H9 (cell line): ENCODE data around the gene IDI2. TPM values are rescaled to one million over a fixed set of nuclear protein-coding genes. Genes with fewer than 3 reads are reported as not detected.

Source experiments
- DNase-seq: peaks from one replicate; pipeline ENCODE4 v3.0.0-alpha.2; 2017
- H2AFZ ChIP-seq: one replicate; pipeline ENCODE4 v1.6.1; 2013; ENCODE audit warnings: mild to moderate bottlenecking, low read length, control low read depth, moderate library complexity
- H2AK5ac ChIP-seq: 2 replicates; pipeline ENCODE4 v1.6.1; 2013; ENCODE audit warnings: low read length, control low read depth, mixed read lengths; ENCODE audit not compliant: insufficient read length
- H2BK120ac ChIP-seq: one replicate; pipeline ENCODE4 v1.6.1; 2013; ENCODE audit warnings: low read depth, mild to moderate bottlenecking, low read length, control low read depth, inconsistent platforms; ENCODE audit not compliant: poor library complexity, severe bottlenecking
- H2BK12ac ChIP-seq: 2 replicates; pipeline ENCODE4 v1.6.1; 2013; ENCODE audit warnings: low read length, control low read depth, mixed read lengths, low read depth; ENCODE audit not compliant: insufficient read length
- H2BK15ac ChIP-seq: 2 replicates; pipeline ENCODE4 v1.6.1; 2013; ENCODE audit warnings: low read depth, low read length, control low read depth
- H2BK20ac ChIP-seq: one replicate; pipeline ENCODE4 v1.6.1; 2013; ENCODE audit warnings: low read depth, mild to moderate bottlenecking, low read length, control low read depth, inconsistent platforms; ENCODE audit not compliant: poor library complexity, severe bottlenecking
- H2BK5ac ChIP-seq: 2 replicates; pipeline ENCODE4 v1.6.1; 2013; ENCODE audit warnings: low read length, control low read depth, mixed read lengths; ENCODE audit not compliant: insufficient read length
- H3K14ac ChIP-seq: 2 replicates; pipeline ENCODE4 v1.6.1; 2013; ENCODE audit warnings: low read length, control low read depth; ENCODE audit not compliant: insufficient read depth
- H3K18ac ChIP-seq: 2 replicates; pipeline ENCODE4 v1.6.1; 2013; ENCODE audit warnings: low read depth, mild to moderate bottlenecking, mixed read lengths, low read length, control low read depth; ENCODE audit not compliant: insufficient read length
- H3K23ac ChIP-seq: 2 replicates; pipeline ENCODE4 v1.6.1; 2013; ENCODE audit warnings: low read length, control low read depth, mixed read lengths, low read depth; ENCODE audit not compliant: insufficient read length
- H3K23me2 ChIP-seq: 2 replicates; pipeline ENCODE4 v1.6.1; 2013; ENCODE audit warnings: low read depth, mild to moderate bottlenecking, mixed read lengths, low read length, control low read depth; ENCODE audit not compliant: insufficient read length, poor library complexity, severe bottlenecking
- H3K27ac ChIP-seq: 2 replicates; pipeline ENCODE4 v1.5.1; 2013; ENCODE audit warnings: low read length, control low read depth, mixed read lengths, low read depth; ENCODE audit not compliant: insufficient read length
- H3K27me3 ChIP-seq: 2 replicates; pipeline ENCODE4 v1.6.1; 2013; ENCODE audit warnings: low read length, control low read depth, inconsistent platforms; ENCODE audit not compliant: insufficient read depth
- H3K4ac ChIP-seq: 2 replicates; pipeline ENCODE4 v1.6.1; 2013; ENCODE audit warnings: low read depth, mild to moderate bottlenecking, control low read depth, inconsistent platforms, low read length, moderate library complexity
- H3K4me1 ChIP-seq: 2 replicates; pipeline ENCODE4 v1.6.1; 2013; ENCODE audit warnings: low read length, control low read depth, inconsistent platforms; ENCODE audit not compliant: insufficient read depth
- H3K4me2 ChIP-seq: 2 replicates; pipeline ENCODE4 v1.6.1; 2013; ENCODE audit warnings: low read length, control low read depth, mixed read lengths; ENCODE audit not compliant: insufficient read length, insufficient read depth
- H3K56ac ChIP-seq: 2 replicates; pipeline ENCODE4 v1.6.1; 2013; ENCODE audit warnings: low read depth, mild to moderate bottlenecking, mixed read lengths, low read length, control low read depth; ENCODE audit not compliant: insufficient read length
- H3K79me1 ChIP-seq: 2 replicates; pipeline ENCODE4 v1.6.1; 2013; ENCODE audit warnings: low read depth, mild to moderate bottlenecking, moderate library complexity, low read length, control low read depth, inconsistent platforms; ENCODE audit not compliant: insufficient read depth, poor library complexity, severe bottlenecking
- H3K79me2 ChIP-seq: 2 replicates; pipeline ENCODE4 v1.6.1; 2013; ENCODE audit warnings: low read length, control low read depth, inconsistent platforms; ENCODE audit not compliant: insufficient read depth
- H3K9ac ChIP-seq: 2 replicates; pipeline ENCODE4 v1.6.1; 2013; ENCODE audit warnings: low read length, control low read depth, mixed read lengths; ENCODE audit not compliant: insufficient read length; ENCODE audit errors: extremely low read depth
- H3K9me3 ChIP-seq: one replicate; pipeline ENCODE4 v1.6.1; 2013; ENCODE audit warnings: low read depth, low read length, inconsistent platforms; ENCODE audit not compliant: control insufficient read depth
- H3T11ph ChIP-seq: one replicate; pipeline ENCODE4 v1.6.1; 2013; ENCODE audit warnings: mild to moderate bottlenecking, low read length, control low read depth, inconsistent platforms
- H4K20me1 ChIP-seq: one replicate; pipeline ENCODE4 v1.6.1; 2013; ENCODE audit not compliant: control insufficient read depth, insufficient read length, insufficient read depth
- H4K5ac ChIP-seq: 2 replicates; pipeline ENCODE4 v1.6.1; 2013; ENCODE audit warnings: low read depth, mild to moderate bottlenecking, mixed read lengths, low read length, control low read depth; ENCODE audit not compliant: insufficient read length
- H4K8ac ChIP-seq: replicated peaks from 2 replicates; pipeline ENCODE4 v1.6.1; 2013; ENCODE audit warnings: low read length, control low read depth, mixed read lengths, low read depth; ENCODE audit not compliant: insufficient read length
- H4K91ac ChIP-seq: 2 replicates; pipeline ENCODE4 v1.6.1; 2013; ENCODE audit warnings: low read depth, mild to moderate bottlenecking, moderate library complexity, mixed read lengths, low read length, control low read depth; ENCODE audit not compliant: insufficient read length
- H3K27ac Mint-ChIP-seq, 3 experiments: 2 replicates in 2 of 3; 3 replicates in 1 of 3; pipeline ENCODE4 v1.8.0; 2020 to 2021; ENCODE audit warnings: mixed read lengths in 3 of 3, mild to moderate bottlenecking in 1 of 3, moderate library complexity in 1 of 3
- H3K27me3 Mint-ChIP-seq: 2 replicates; pipeline ENCODE4 v1.8.0; 2021; ENCODE audit warnings: low read depth, mild to moderate bottlenecking, moderate library complexity, mixed read lengths
- H3K36me3 Mint-ChIP-seq, 3 experiments: 2 replicates in 2 of 3; 3 replicates in 1 of 3; pipeline ENCODE4 v1.8.0; 2020 to 2021; ENCODE audit warnings: low read depth in 3 of 3, mixed read lengths in 3 of 3; ENCODE audit not compliant: insufficient read depth in 1 of 3
- H3K4me1 Mint-ChIP-seq, 2 experiments: 2 replicates each; pipeline ENCODE4 v1.8.0; 2020; ENCODE audit warnings: mixed read lengths in 2 of 2
- H3K4me3 Mint-ChIP-seq, 2 experiments: 2 replicates in 1 of 2; 3 replicates in 1 of 2; pipeline ENCODE4 v1.8.0; 2020 to 2021; ENCODE audit warnings: mild to moderate bottlenecking in 2 of 2, mixed read lengths in 2 of 2, moderate library complexity in 1 of 2
- H3K9me3 Mint-ChIP-seq, 2 experiments: 2 replicates in 1 of 2; 3 replicates in 1 of 2; pipeline ENCODE4 v1.8.0; 2020; ENCODE audit warnings: mild to moderate bottlenecking in 2 of 2, mixed read lengths in 2 of 2, moderate library complexity in 1 of 2
- whole genome bisulfite sequencing: extraction: QIAGEN DNeasy Blood & Tissue Kit; methylation state at CpG from one replicate; pipeline ENCODE4 v1.1.7; 2013; ENCODE audit warnings: missing lambda C conversion rate, low lambda C conversion rate, mixed read lengths; ENCODE audit not compliant: insufficient read length; ENCODE audit errors: extremely low coverage; 5-methylcytosine and 5-hydroxymethylcytosine counted together
- total RNA-seq: library from RNA; stranded (reverse); gene quantifications from 2 replicates; pipeline ENCODE4 v1.2.1, GENCODE V29; 2021
- TF ChIP-seq, protein P1 (sequence below): fragments of 200-600 bp; sonication (generic); conservative IDR thresholded peaks from 3 replicates; pipeline ENCODE4 v1.8.0; 2021; ENCODE audit warnings: antibody characterized with exemption, mild to moderate bottlenecking

IDI2 gene
- total RNA-seq, 1 experiment from 2014 or later = not detected

DNA sequence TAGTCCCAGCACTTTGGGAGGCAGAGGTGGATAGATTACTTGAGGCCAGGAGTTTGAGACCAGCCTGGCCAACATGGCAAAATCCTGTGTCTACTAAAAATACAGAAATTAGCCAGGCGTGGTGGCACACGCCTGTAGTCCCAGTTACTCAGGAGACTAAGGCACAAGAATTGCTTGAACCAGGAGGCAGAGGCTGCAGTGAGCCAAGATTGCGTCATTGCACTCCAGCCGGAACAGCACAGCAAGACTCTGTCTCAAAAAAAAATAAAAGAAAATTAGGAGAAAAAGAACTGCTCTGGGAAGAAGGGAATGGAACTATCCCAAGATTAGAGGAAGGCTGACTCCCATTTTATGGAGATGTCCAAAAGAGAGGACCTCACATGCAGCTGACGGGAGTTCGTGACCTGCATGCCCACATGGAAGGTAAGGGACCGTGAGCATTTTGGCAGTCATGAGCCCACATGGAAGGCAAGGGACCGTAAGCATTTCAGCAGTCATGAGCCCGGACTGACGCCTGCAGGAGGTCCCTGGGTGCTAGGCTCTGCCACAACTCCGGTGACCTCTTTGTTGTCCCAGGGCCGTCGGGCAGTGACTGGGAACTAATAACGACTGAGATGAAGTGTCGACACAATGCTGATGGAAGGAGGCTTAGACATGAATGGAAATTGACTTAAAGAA, 56.0 kb downstream of the IDI2 start:
- Mint-ChIP-seq H3K4me3 (no peak overlapping the region), H3K4me1 (peaks cover 21 to 33% of the 10 kb centered on the region in 2 experiments), H3K36me3 (peaks cover 0 to 4% (median 0%) of the 10 kb centered on the region in 3 experiments; a peak in 1 of 7 replicates), H3K27me3 (peaks cover 3% of the 10 kb centered on the region), H3K27ac (no peak overlapping the region), H3K9me3 (peaks cover 2 to 11% of the 10 kb centered on the region in 2 experiments; a peak in 3 of 5 replicates)
- Histone ChIP-seq H3K9ac (no peak overlapping the region), H3K4ac (no peak overlapping the region), H2BK12ac (no peak overlapping the region), H3K9me3 (no peaks in the 10 kb centered on the region), H3K27me3 (no peaks in the 10 kb centered on the region), H3K79me2 (no peaks in the 10 kb centered on the region), H4K5ac (no peak overlapping the region), H3K56ac (no peak overlapping the region), H2BK20ac (no peak overlapping the region), H3K4me2 (no peak overlapping the region), H2AK5ac (no peak overlapping the region), H2AFZ (no peak overlapping the region), H3K14ac (no peak overlapping the region), H4K8ac (no peak overlapping the region), H3K4me1 (no peaks in the 10 kb centered on the region), H3K18ac (no peak overlapping the region), H3K27ac (no peak overlapping the region), H3K23me2 (no peaks in the 10 kb centered on the region), H3K79me1 (no peaks in the 10 kb centered on the region), H2BK120ac (no peak overlapping the region), H2BK5ac (no peak overlapping the region), H3K23ac (no peak overlapping the region), H2BK15ac (no peak overlapping the region), H4K91ac (no peak overlapping the region), H4K20me1 (no peaks in the 10 kb centered on the region), H3T11ph (no peak overlapping the region)
- WGBS = no CpG with 5 or more reads among the region's 15 CpGs
- TF ChIP-seq, protein P1, sequence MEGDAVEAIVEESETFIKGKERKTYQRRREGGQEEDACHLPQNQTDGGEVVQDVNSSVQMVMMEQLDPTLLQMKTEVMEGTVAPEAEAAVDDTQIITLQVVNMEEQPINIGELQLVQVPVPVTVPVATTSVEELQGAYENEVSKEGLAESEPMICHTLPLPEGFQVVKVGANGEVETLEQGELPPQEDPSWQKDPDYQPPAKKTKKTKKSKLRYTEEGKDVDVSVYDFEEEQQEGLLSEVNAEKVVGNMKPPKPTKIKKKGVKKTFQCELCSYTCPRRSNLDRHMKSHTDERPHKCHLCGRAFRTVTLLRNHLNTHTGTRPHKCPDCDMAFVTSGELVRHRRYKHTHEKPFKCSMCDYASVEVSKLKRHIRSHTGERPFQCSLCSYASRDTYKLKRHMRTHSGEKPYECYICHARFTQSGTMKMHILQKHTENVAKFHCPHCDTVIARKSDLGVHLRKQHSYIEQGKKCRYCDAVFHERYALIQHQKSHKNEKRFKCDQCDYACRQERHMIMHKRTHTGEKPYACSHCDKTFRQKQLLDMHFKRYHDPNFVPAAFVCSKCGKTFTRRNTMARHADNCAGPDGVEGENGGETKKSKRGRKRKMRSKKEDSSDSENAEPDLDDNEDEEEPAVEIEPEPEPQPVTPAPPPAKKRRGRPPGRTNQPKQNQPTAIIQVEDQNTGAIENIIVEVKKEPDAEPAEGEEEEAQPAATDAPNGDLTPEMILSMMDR = no peak
- peak; percentile 44 for DNase-seq

Other genes with a start within 250 kb of the IDI2 start
- gene LARP4B, start 94.2 kb downstream of the IDI2 start, total RNA-seq = 88.9 and 92.8 TPM in 2 replicates
- gene GTPBP4, start 37.4 kb downstream of the IDI2 start, total RNA-seq = 131 and 134 TPM in 2 replicates
- 40.8 and 44.7 TPM in 2 replicates for gene IDI1, start 23.3 kb upstream of the IDI2 start, total RNA-seq
- gene WDR37, start 30.5 kb upstream of the IDI2 start, total RNA-seq = 13.1 and 14.0 TPM in 2 replicates